SH-SY5Y (cell line): Measurements from ENCODE around the gene WWOX.

Experiments used
- GATA2 ChIP-seq: IDR thresholded peaks from 2 replicates; pipeline ENCODE4 v1.6.1; 2011; ENCODE audit warnings: mild to moderate bottlenecking, low read depth, low read length
- GATA3 ChIP-seq: IDR thresholded peaks from 2 replicates; pipeline ENCODE4 v1.6.1; 2011; ENCODE audit warnings: low read depth, mild to moderate bottlenecking, low read length, moderate library complexity

DNA sequence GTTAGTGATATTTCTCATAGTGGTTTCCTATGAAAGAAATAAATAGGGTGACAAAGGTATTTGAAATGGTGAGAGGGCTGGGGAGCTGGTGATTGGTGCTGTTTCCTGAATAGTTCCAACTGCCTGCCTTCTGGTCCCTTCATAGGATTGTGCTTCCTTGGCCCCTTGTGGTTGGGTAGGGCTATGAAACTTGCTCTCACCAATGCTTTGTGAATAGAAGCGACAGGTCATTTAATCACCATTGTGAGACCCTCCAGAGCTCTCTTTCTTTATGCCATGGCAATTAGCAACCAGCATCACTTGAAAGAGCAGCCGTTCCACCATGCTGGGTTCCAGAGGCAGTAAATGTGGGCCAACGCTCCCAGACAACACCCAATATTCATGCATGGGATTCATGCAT lies 23.7 kb upstream of the WWOX start:
- no peak for TF ChIP-seq GATA3
- TF ChIP-seq GATA2: no peak
